ENCODE measurements around the gene RFLNA. TPM values are rescaled to one million over a fixed set of nuclear protein-coding genes. Genes with fewer than 3 reads are reported as not detected.

RFLNA gene
- total RNA-seq, 2 donors from 2014 or later: 2.0 to 6.5 TPM

DNA sequence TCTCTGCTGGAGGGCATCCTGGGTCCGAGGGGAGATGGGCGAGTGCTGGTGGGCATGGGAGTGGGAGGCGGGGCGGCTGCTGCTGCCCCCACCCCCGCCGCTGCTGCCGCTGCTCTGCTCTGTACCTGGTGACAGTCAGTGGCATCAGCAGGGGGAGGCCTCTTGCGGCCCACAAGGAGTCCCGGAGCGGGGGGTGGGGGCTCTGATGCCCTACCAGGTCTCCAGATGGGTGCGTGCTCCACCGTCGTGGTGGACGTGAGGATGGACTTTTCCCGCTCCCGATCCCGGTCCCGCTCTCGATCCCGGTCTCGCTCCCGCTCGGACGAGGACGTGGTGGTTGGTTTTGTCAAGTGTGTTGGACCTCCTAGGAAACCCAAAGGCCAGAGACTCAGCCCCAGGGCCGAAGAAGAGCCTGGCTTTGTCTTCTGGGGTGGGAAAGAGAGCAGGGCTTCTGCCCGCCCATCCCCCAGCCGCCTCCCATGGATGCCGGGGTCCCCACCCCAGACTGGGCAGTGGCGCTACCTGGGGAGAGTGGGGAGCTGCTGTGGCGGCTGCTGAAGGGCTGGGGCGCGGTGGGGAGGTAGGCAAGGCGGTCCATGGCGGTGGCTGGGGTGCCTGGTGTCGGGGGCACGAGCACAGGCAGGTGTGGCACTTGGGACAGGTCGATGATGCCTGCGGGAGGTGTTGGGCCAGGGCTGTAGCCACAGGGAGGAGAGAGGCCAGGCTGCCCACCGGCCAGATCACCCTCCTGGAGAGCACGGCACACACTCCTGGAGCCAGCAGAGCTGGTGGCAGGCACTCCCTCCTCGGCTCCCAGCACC, 45.4 kb downstream of the RFLNA start:
- Histone ChIP-seq H3K4me1 (ENCODE audit: control insufficient read depth in 1 of 2, low read depth in 2 of 2) (no peaks in the 10 kb centered on the region), H3K9me3 (no peaks in the 10 kb centered on the region), H3K36me3 (peaks cover 76% of the 10 kb centered on the region), H3K4me3 (no peak overlapping the region), H3K27ac (no peak overlapping the region), H3K27me3 (replicated peaks; ENCODE audit: insufficient read depth) (no peaks in the 10 kb centered on the region)
- no peak for DNase-seq (ENCODE audit: low spot score)
- ATAC-seq (ENCODE audit: insufficient number of reproducible peaks, low FRiP score, low read depth): no peak
- TF ChIP-seq CTCF (IDR thresholded peaks at IDR 0.05): no peak

GRCh38 chr12:124341645-124342069, 46.8 kb downstream of the RFLNA start:
- Histone ChIP-seq H3K4me1 (ENCODE audit: control insufficient read depth in 1 of 2, low read depth in 2 of 2) (no peaks in the 10 kb centered on the region), H3K27ac (no peak overlapping the region), H3K36me3 (peaks cover 76% of the 10 kb centered on the region), H3K4me3 (no peak overlapping the region), H3K9me3 (no peaks in the 10 kb centered on the region), H3K27me3 (replicated peaks; ENCODE audit: insufficient read depth) (no peaks in the 10 kb centered on the region)
- TF ChIP-seq CTCF (IDR thresholded peaks at IDR 0.05): no peak
- DNase-seq (ENCODE audit: low spot score) (no peak), ATAC-seq (ENCODE audit: insufficient number of reproducible peaks, low FRiP score, low read depth) (no peak)

GRCh38 chr12:124344022-124344421, 49.1 kb downstream of the RFLNA start:
- no peaks in the 10 kb centered on the region for H3K9me3 ChIP-seq
- DNase-seq (ENCODE audit: low spot score) (no peak), ATAC-seq (ENCODE audit: insufficient number of reproducible peaks, low FRiP score, low read depth) (no peak)
- no peak for TF ChIP-seq CTCF (IDR thresholded peaks at IDR 0.05)
- peaks cover 88% of the 10 kb centered on the region for H3K36me3 ChIP-seq
- no peak overlapping the region for H3K4me3 ChIP-seq
- no peaks in the 10 kb centered on the region for H3K27me3 ChIP-seq (replicated peaks; ENCODE audit: insufficient read depth)
- H3K27ac ChIP-seq: no peak overlapping the region
- no peaks in the 10 kb centered on the region for H3K4me1 ChIP-seq (ENCODE audit: control insufficient read depth in 1 of 2, low read depth in 2 of 2)

- Histone ChIP-seq H3K36me3 (peaks cover 93% of the 10 kb centered on the region), H3K27me3 (replicated peaks; ENCODE audit: insufficient read depth) (no peaks in the 10 kb centered on the region), H3K4me1 (ENCODE audit: control insufficient read depth in 1 of 2, low read depth in 2 of 2) (no peaks in the 10 kb centered on the region), H3K4me3 (no peak overlapping the region), H3K27ac (no peak overlapping the region), H3K9me3 (no peaks in the 10 kb centered on the region)
- DNase-seq (ENCODE audit: low spot score) (no peak), ATAC-seq (ENCODE audit: insufficient number of reproducible peaks, low FRiP score, low read depth) (no peak)
- no peak for TF ChIP-seq CTCF (IDR thresholded peaks at IDR 0.05)
These were observed 49.6 kb downstream of the RFLNA start for GRCh38 chr12:124344526-124344925.

GRCh38 chr12:124345795-124346194, 50.9 kb downstream of the RFLNA start:
- Histone ChIP-seq H3K36me3 (peaks cover 94% of the 10 kb centered on the region), H3K4me1 (ENCODE audit: control insufficient read depth in 1 of 2, low read depth in 2 of 2) (no peaks in the 10 kb centered on the region), H3K9me3 (no peaks in the 10 kb centered on the region), H3K4me3 (no peak overlapping the region), H3K27me3 (replicated peaks; ENCODE audit: insufficient read depth) (no peaks in the 10 kb centered on the region), H3K27ac (no peak overlapping the region)
- ATAC-seq (ENCODE audit: insufficient number of reproducible peaks, low FRiP score, low read depth): no peak
- no peak for DNase-seq (ENCODE audit: low spot score)
- TF ChIP-seq CTCF (IDR thresholded peaks at IDR 0.05): no peak

Measured in thoracic aorta (tissue), 2 donors.